SK-N-SH (cell line): ENCODE measurements around the gene GNAT2. TPM values are rescaled to one million over a fixed set of nuclear protein-coding genes. Genes with fewer than 3 reads are reported as not detected.

Experiments
- CTCF ChIA-PET: fragments of 300-600, 350-600 bp; formaldehyde crosslinking; extraction: SDS; loops from one replicate; lab custom pipeline; 2021; lab: Yijun Ruan, JAX
- POLR2A ChIA-PET: fragments of 350-600 bp; sonication (Branson Sonifier 250); formaldehyde crosslinking; extraction: SDS; loops from one replicate; lab custom pipeline; 2020; ENCODE audit warnings: antibody characterized with exemption, inconsistent platforms; lab: Yijun Ruan, JAX
- DNase-seq: peaks from one replicate; pipeline ENCODE4 v3.0.0; 2012
- H2AFZ ChIP-seq: fragments of 200-600 bp; sonication (generic); 2 replicates; pipeline ENCODE4 v1.8.1; 2016; ENCODE audit warnings: antibody characterized with exemption, mild to moderate bottlenecking, low read depth
- H3F3A ChIP-seq: fragments of 200-600 bp; sonication (generic); replicated peaks from 2 replicates; pipeline ENCODE3; 2016; ENCODE audit warnings: antibody characterized with exemption, mild to moderate bottlenecking; ENCODE audit not compliant: insufficient read depth
- H3K27ac ChIP-seq, 2 experiments: fragments of 200-500 bp in 1 of 2; fragments of 200-600 bp in 1 of 2; sonication (Bioruptor generic) in 1 of 2; sonication (generic), shearing (Covaris generic) in 1 of 2; 2 replicates each; pipeline versions ENCODE4 v1.5.1 to v1.6.1; 2014 to 2016; ENCODE audit warnings: low read depth in 2 of 2, inconsistent platforms in 1 of 2, low read length in 1 of 2, mild to moderate bottlenecking in 1 of 2, mixed read lengths in 1 of 2
- H3K27me3 ChIP-seq: fragments of 200-600 bp; sonication (generic), shearing (Covaris generic); 2 replicates; pipeline ENCODE4 v1.6.1; 2016; ENCODE audit warnings: mixed run types; ENCODE audit not compliant: insufficient read depth
- H3K36me3 ChIP-seq, 2 experiments: fragments of 200-500 bp in 1 of 2; fragments of 200-600 bp in 1 of 2; sonication (Bioruptor generic) in 1 of 2; sonication (generic) in 1 of 2; replicated peaks in 1 of 2; 2 replicates each; pipeline versions ENCODE3 to v1.5.1; 2014 to 2016; ENCODE audit warnings: low read length in 1 of 2, mild to moderate bottlenecking in 1 of 2; ENCODE audit not compliant: insufficient read depth in 2 of 2, control insufficient read depth in 1 of 2
- H3K4me1 ChIP-seq, 2 experiments: fragments of 200-500 bp in 1 of 2; fragments of 200-600 bp in 1 of 2; sonication (Bioruptor generic) in 1 of 2; sonication (generic), shearing (Covaris generic) in 1 of 2; 2 replicates each; pipeline versions ENCODE4 v1.5.1 to v1.6.1; 2014 to 2016; ENCODE audit warnings: low read depth in 1 of 2, low read length in 1 of 2, mixed run types in 1 of 2; ENCODE audit not compliant: insufficient read depth in 2 of 2, control insufficient read depth in 1 of 2
- H3K4me2 ChIP-seq: fragments of 200-600 bp; sonication (generic), shearing (Covaris generic); 2 replicates; pipeline ENCODE4 v1.6.1; 2017; ENCODE audit warnings: mixed run types
- H3K4me3 ChIP-seq, 2 experiments: fragments of 200-500 bp in 1 of 2; fragments of 200-600 bp in 1 of 2; sonication (Bioruptor generic) in 1 of 2; sonication (generic), shearing (Covaris generic) in 1 of 2; 2 replicates each; pipeline versions ENCODE4 v1.5.1 to v1.8.1; 2014 to 2016; ENCODE audit warnings: low read depth in 2 of 2, inconsistent platforms in 1 of 2, low read length in 1 of 2, mild to moderate bottlenecking in 1 of 2, mixed read lengths in 1 of 2, moderate library complexity in 1 of 2
- H3K79me2 ChIP-seq: fragments of 200-600 bp; sonication (generic); 2 replicates; pipeline ENCODE4 v1.8.1; 2017; ENCODE audit warnings: mild to moderate bottlenecking; ENCODE audit not compliant: insufficient read depth
- H3K9ac ChIP-seq: fragments of 200-600 bp; sonication (generic); 2 replicates; pipeline ENCODE4 v1.6.1; 2017; ENCODE audit warnings: mixed run types
- H3K9me2 ChIP-seq: fragments of 200-600 bp; sonication (generic); 2 replicates; pipeline ENCODE4 v1.6.1; 2017; ENCODE audit warnings: mixed run types
- H3K9me3 ChIP-seq: fragments of 200-600 bp; sonication (generic); 2 replicates; pipeline ENCODE4 v1.6.1; 2017; ENCODE audit warnings: mixed run types, mild to moderate bottlenecking, moderate library complexity
- H4K20me1 ChIP-seq: fragments of 200-600 bp; sonication (generic); 2 replicates; pipeline ENCODE4 v1.6.1; 2017; ENCODE audit warnings: mild to moderate bottlenecking, mixed run types; ENCODE audit not compliant: insufficient read depth
- EZH2phosphoT487 ChIP-seq: fragments of 200-600 bp; sonication (generic); IDR thresholded peaks from 2 replicates; pipeline ENCODE4 v1.6.1; 2017; ENCODE audit warnings: low read depth, mixed run types, mild to moderate bottlenecking, antibody characterized with exemption, moderate library complexity, borderline replicate concordance
- GATA2 ChIP-seq: sonication (generic); formaldehyde crosslinking; IDR thresholded peaks from 2 replicates; pipeline ENCODE4 v1.5.0; 2020; ENCODE audit warnings: mild to moderate bottlenecking, missing genetic modification reagents
- NRF1 ChIP-seq: IDR thresholded peaks from 2 replicates; pipeline ENCODE4 v1.6.1; 2012; ENCODE audit warnings: low read depth, mild to moderate bottlenecking, low read length
- WGBS: methylation state at CpG from one replicate; pipeline ENCODE4 v1.1.6; 2017; ENCODE audit warnings: low lambda C conversion rate; 5-methylcytosine and 5-hydroxymethylcytosine counted together
- polyA plus RNA-seq, 3 experiments: library from polyadenylated mRNA; depleted of rRNA; stranded (reverse); fragments of >200 nt; gene quantifications; 2 replicates each; pipeline ENCODE4 v1.2.3, GENCODE V29; 2012
- small RNA-seq, 7 experiments: library from RNA; depleted of rRNA; stranded (forward); fragments of <200 nt; gene quantifications; one replicate each; pipeline ENCODE3, GENCODE V24; 2012

Gene GNAT2
- polyA plus RNA-seq, 1 of the 3 experiments (the other 2 are of a cell fraction) = 0.16 TPM

- 87% methylated on average over 2 of the region's 2 CpGs for WGBS
- H3K4me3 ChIP-seq = no peak overlapping the region
- H3K27ac ChIP-seq = no peak overlapping the region
- H3K9ac ChIP-seq = no peak overlapping the region
- H3K36me3 ChIP-seq = peaks cover 0 to 5% of the 10 kb centered on the region in 2 experiments
- ChIA-PET CTCF (interaction anchor here (0.7 kb wide), 1 partner anchor 10 kb away, joined by 3 read pairs; no protein-coding TSS in a partner anchor), POLR2A (no interaction called here)
- H3K79me2 ChIP-seq = peaks cover 100% of the 10 kb centered on the region
- no peak overlapping the region for H3K4me2 ChIP-seq
- no peaks in the 10 kb centered on the region for H3K9me3 ChIP-seq
- no peaks in the 10 kb centered on the region for H3K27me3 ChIP-seq
- no peak overlapping the region for H2AFZ ChIP-seq
- DNase-seq = no peak
- H3K4me1 ChIP-seq = peaks cover 0 to 18% of the 10 kb centered on the region in 2 experiments; a peak in 3 of 4 replicates
- no peak for TF ChIP-seq EZH2phosphoT487
- no peak for TF ChIP-seq GATA2 (CRISPR knock-in tag)
- TF ChIP-seq NRF1 = no peak
- no peaks in the 10 kb centered on the region for H3K9me2 ChIP-seq
- peaks cover 100% of the 10 kb centered on the region for H4K20me1 ChIP-seq
- peaks cover 7% of the 10 kb centered on the region for H3F3A ChIP-seq
Measured at GRCh38 chr1:109556563-109556962, 62.9 kb downstream of the GNAT2 start.

Small RNA genes lying within 50 kb of the gene (small RNA-seq; reads per million reads assigned to genes)
- gene RNU6V = 6.1 to 47.2 (median 20.6) reads per million in 7 experiments

Other genes starting within 250 kb of the GNAT2 start
- 8.5 and 13.7 TPM in 2 replicates for gene SORT1, start 221.7 kb downstream of the GNAT2 start, polyA plus RNA-seq (2012; rRNA removed)
- gene PSMA5, start 193.2 kb downstream of the GNAT2 start, polyA plus RNA-seq (2012; rRNA removed) = 118 and 139 TPM in 2 replicates
- 0.03 and 0.05 TPM in 2 replicates for gene SYPL2, start 153.1 kb downstream of the GNAT2 start, polyA plus RNA-seq (2012; rRNA removed)
- 3.9 and 4.0 TPM in 2 replicates for gene ATXN7L2, start 135.7 kb downstream of the GNAT2 start, polyA plus RNA-seq (2012; rRNA removed)
- 5.4 and 8.9 TPM in 2 replicates for gene CYB561D1, start 125.5 kb downstream of the GNAT2 start, polyA plus RNA-seq (2012; rRNA removed)
- 0.93 and 0.95 TPM in 2 replicates for gene AMIGO1, start 109.9 kb downstream of the GNAT2 start, polyA plus RNA-seq (2012; rRNA removed)
- not detected in 2 replicates for gene GPR61, start 79.7 kb downstream of the GNAT2 start, polyA plus RNA-seq (2012; rRNA removed)
- 4.0 and 4.8 TPM in 2 replicates for gene GNAI3, start 71.0 kb downstream of the GNAT2 start, polyA plus RNA-seq (2012; rRNA removed)
- 59.1 and 63.7 TPM in 2 replicates for gene AMPD2, start 221 bp upstream of the GNAT2 start, polyA plus RNA-seq (2012; rRNA removed)
- gene GSTM4, start 36.5 kb upstream of the GNAT2 start, polyA plus RNA-seq (2012; rRNA removed) = 34.2 and 36.1 TPM in 2 replicates
- gene GSTM2, start 48.4 kb upstream of the GNAT2 start, polyA plus RNA-seq (2012; rRNA removed) = 70.2 and 97.6 TPM in 2 replicates
- gene GSTM1, start 68.2 kb upstream of the GNAT2 start, polyA plus RNA-seq (2012; rRNA removed) = not detected in 2 replicates
- gene GSTM5, start 92.6 kb upstream of the GNAT2 start, polyA plus RNA-seq (2012; rRNA removed) = not detected in 2 replicates
- 84.9 and 86.6 TPM in 2 replicates for gene GSTM3, start 121.4 kb upstream of the GNAT2 start, polyA plus RNA-seq (2012; rRNA removed)
- not detected in 2 replicates for gene EPS8L3, start 144.3 kb upstream of the GNAT2 start, polyA plus RNA-seq (2012; rRNA removed)